Common myeloid progenitor, CD34-positive (primary cell): Measurements from ENCODE around the gene SP3.

Source experiments
- CTCF ChIA-PET: fragments of 350-600 bp; sonication (Branson Sonifier 250); formaldehyde crosslinking; loops from one replicate; lab custom pipeline; 2021; ENCODE audit warnings: antibody characterized with exemption; lab: Charles Lee
- POLR2A ChIA-PET: fragments of 350-600 bp; sonication (Branson Sonifier 250); formaldehyde crosslinking; loops from one replicate; lab custom pipeline; 2021; ENCODE audit warnings: antibody characterized with exemption; lab: Charles Lee
- DNase-seq, 3 donors: peaks; one replicate each; pipeline versions ENCODE4 v3.0.0 to v3.0.0-alpha.2; 2013
- H3K27ac ChIP-seq, 2 experiments: 1 replicate in 1 of 2; 2 replicates in 1 of 2; pipeline ENCODE4 v1.7.0; 2013; ENCODE audit warnings: inconsistent platforms in 2 of 2, low read length in 2 of 2, mild to moderate bottlenecking in 2 of 2, low read depth in 1 of 2, moderate library complexity in 1 of 2; ENCODE audit not compliant: severe bottlenecking in 2 of 2, insufficient read depth in 1 of 2, poor library complexity in 1 of 2
- H3K27me3 ChIP-seq, 5 experiments: replicated peaks in 2 of 5; 1 replicate in 3 of 5; 2 replicates in 2 of 5; pipeline versions ENCODE4 v1.6.1 to v1.7.0; 2013; ENCODE audit warnings: low read length in 4 of 5, mild to moderate bottlenecking in 2 of 5, moderate library complexity in 2 of 5, inconsistent platforms in 1 of 5; ENCODE audit not compliant: insufficient read depth in 5 of 5, control insufficient read depth in 4 of 5
- H3K36me3 ChIP-seq, 4 experiments: 1 replicate in 2 of 4; 2 replicates in 2 of 4; pipeline versions ENCODE4 v1.6.1 to v1.7.0; 2013; ENCODE audit warnings: low read length in 3 of 4, control low read depth in 1 of 4, mild to moderate bottlenecking in 1 of 4; ENCODE audit not compliant: control insufficient read depth in 4 of 4, insufficient read depth in 4 of 4
- H3K4me1 ChIP-seq, 4 experiments: 1 replicate in 3 of 4; 2 replicates in 1 of 4; pipeline versions ENCODE4 v1.6.1 to v1.7.1; 2013; ENCODE audit warnings: low read length in 3 of 4, mild to moderate bottlenecking in 3 of 4, control low read depth in 1 of 4, inconsistent platforms in 1 of 4, moderate library complexity in 1 of 4; ENCODE audit not compliant: control insufficient read depth in 4 of 4, insufficient read depth in 4 of 4; ENCODE audit errors: control extremely low read depth in 1 of 4
- H3K4me3 ChIP-seq, 7 experiments: 1 replicate in 4 of 7; 2 replicates in 3 of 7; pipeline versions ENCODE4 v1.5.1 to v1.7.0; 2013; ENCODE audit warnings: mild to moderate bottlenecking in 7 of 7, low read length in 6 of 7, moderate library complexity in 6 of 7, inconsistent platforms in 2 of 7, low read depth in 2 of 7, control low read depth in 1 of 7; ENCODE audit not compliant: insufficient read depth in 4 of 7, control insufficient read depth in 1 of 7; ENCODE audit errors: extremely low read depth in 1 of 7
- H3K9me3 ChIP-seq, 5 experiments: 1 replicate in 4 of 5; 2 replicates in 1 of 5; pipeline versions ENCODE4 v1.6.1 to v1.7.1; 2013; ENCODE audit warnings: low read length in 4 of 5, mild to moderate bottlenecking in 2 of 5, inconsistent platforms in 1 of 5, low read depth in 1 of 5, moderate library complexity in 1 of 5; ENCODE audit not compliant: control insufficient read depth in 4 of 5, insufficient read depth in 2 of 5; ENCODE audit errors: control extremely low read depth in 1 of 5
- WGBS: methylation state at CpG from one replicate; pipeline ENCODE4 v1.1.5; 2013; ENCODE audit not compliant: insufficient coverage; 5-methylcytosine and 5-hydroxymethylcytosine counted together

Gene SP3

DNA sequence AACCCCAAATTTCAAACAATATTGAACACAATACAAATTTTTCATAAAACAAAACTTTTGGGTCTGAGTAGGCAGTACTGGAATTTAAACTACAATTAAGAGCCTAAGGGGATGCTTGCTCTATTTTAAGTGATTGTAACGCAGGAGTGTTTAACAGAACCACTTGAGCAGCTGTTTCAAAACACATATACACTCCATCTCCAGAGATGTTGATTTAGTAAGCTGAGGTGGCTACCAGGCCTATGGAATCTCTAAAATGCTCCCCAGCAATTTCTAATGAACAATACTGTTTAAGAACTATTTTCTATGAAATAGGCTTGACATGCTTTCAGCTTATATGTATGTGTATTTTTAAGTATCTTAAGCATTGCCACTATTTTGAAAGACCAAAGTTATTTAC is 58.5 kb downstream of the SP3 start:
- H3K36me3 ChIP-seq = peaks cover 6 to 56% (median 31%) of the 10 kb centered on the region in 4 experiments
- H3K9me3 ChIP-seq = no peaks in the 10 kb centered on the region
- no peak overlapping the region for H3K4me3 ChIP-seq
- no peak for DNase-seq
- CTCF ChIA-PET = no interaction called here
- H3K27me3 ChIP-seq = no peaks in the 10 kb centered on the region
- H3K4me1 ChIP-seq = no peaks in the 10 kb centered on the region
- no CpG with 5 or more reads among the region's 1 CpG for WGBS
- no peak overlapping the region for H3K27ac ChIP-seq
- POLR2A ChIA-PET = no interaction called here

DNA sequence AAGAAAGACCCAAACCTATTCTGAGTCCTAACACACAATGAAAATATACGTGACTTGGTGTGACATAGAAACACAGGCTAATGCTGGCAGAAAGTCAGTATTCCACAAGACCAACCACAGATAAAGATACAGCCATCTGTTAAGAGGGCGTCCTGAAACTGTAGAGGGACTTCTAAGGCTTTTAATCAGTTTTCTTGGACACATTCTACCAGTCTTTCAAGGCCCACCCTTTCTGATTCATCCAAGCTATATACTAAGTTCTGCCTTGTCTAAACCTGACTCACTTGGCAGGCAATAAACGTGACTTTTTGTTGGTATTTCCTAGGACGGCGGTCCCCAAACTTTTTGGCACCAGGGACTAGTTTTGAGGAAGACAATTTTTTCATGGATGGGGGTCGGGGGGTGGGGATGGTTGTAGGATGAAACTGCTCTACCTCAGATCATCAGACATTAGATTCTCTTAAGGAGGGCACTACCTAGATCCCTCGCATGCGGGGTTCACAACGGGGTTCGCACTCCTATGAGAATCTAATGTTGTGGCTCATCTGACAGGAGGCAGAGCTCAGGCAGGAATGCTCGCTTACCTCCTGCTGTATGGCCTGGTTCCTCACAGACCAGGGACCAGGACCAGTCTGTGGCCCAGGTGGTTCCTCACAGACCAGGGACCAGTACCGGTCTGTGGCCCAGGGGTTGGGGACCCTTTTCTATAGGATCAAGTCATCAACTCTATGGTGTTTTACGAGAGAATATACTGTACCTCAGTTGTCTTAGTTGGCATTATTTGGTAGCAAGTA is 61.4 kb downstream of the SP3 start:
- ChIA-PET POLR2A (interaction anchor here (0.6 kb wide), 1 partner anchor 257 kb away, joined by 3 read pairs; no protein-coding TSS in a partner anchor), CTCF (interaction anchor here (0.7 kb wide), 1 partner anchor 491 kb away, joined by 3 read pairs; the partner anchor contains the start of gene SCRN3)
- no peak for DNase-seq
- Histone ChIP-seq H3K4me3 (no peak overlapping the region), H3K36me3 (peaks cover 4 to 37% (median 19%) of the 10 kb centered on the region in 4 experiments), H3K4me1 (no peaks in the 10 kb centered on the region), H3K9me3 (no peaks in the 10 kb centered on the region), H3K27ac (no peak overlapping the region), H3K27me3 (no peaks in the 10 kb centered on the region)
- WGBS = 98% methylated on average over 10 of the region's 13 CpGs

DNA sequence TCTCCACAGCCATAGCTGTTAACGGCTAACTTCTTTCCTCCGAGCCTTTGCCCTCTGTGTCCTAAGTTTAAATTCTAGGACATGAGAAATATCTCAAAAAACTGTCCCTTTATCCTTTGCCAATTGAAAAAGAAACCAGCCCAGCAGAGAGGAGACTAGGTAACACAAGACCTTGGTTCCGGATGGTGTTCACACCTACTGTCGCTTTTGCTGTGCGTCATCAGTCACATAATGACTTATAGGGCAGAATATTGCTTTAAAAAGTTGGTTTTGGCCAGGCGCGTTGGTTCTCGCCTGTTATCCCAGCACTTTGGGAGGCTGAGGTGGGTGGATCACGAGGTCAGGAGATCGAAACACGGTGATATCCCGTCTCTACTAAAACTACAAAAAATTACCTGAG is 66.2 kb downstream of the SP3 start:
- Histone ChIP-seq H3K9me3 (no peaks in the 10 kb centered on the region), H3K27ac (no peak overlapping the region), H3K27me3 (no peaks in the 10 kb centered on the region), H3K4me1 (peaks cover 0 to 7% (median 4%) of the 10 kb centered on the region in 4 experiments), H3K4me3 (no peak overlapping the region), H3K36me3 (peaks cover 0 to 1% (median 0%) of the 10 kb centered on the region in 4 experiments)
- no peak for DNase-seq
- POLR2A ChIA-PET = no interaction called here
- CTCF ChIA-PET = interaction anchor here (1.1 to 1.6 kb wide), 2 partner anchors 15 to 83 kb away, joined by 3 read pairs; no protein-coding TSS in a partner anchor
- 98% methylated on average over 8 of the region's 12 CpGs for WGBS

DNA sequence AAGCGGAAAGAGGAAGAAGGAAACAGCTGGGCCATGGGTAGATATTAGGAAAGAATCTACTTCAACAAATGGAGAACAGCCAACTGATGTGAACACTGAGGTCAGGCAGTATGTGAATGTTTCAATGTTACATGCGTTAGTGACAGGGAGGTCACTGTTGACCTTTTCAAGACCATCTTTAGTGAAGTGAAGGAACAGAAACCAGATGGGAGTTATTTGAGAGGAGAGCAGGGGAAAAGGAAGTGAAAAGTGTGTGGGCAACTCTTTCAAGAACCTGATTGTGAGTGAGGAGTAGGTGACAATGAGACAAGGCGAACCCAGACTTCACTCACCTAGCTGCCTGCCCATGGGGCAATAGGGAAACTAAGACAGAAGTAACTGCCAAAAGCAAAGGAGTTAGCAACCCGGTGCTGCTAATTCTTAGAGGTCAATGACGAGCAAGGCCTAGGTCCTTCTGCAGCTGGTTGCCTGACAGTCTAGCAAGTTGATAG is 67.0 kb downstream of the SP3 start:
- POLR2A ChIA-PET = interaction anchor here (0.6 kb wide), 1 partner anchor 496 kb away, joined by 3 read pairs; no protein-coding TSS in a partner anchor
- Histone ChIP-seq H3K27me3 (no peaks in the 10 kb centered on the region), H3K4me1 (peaks cover 0 to 7% (median 4%) of the 10 kb centered on the region in 4 experiments), H3K9me3 (no peaks in the 10 kb centered on the region), H3K4me3 (no peak overlapping the region), H3K36me3 (no peaks in the 10 kb centered on the region), H3K27ac (no peak overlapping the region)
- CTCF ChIA-PET = interaction anchor here (1.1 to 1.6 kb wide), 2 partner anchors 14 to 84 kb away, joined by 3 read pairs; no protein-coding TSS in a partner anchor
- 73% methylated on average over 5 of the region's 5 CpGs for WGBS
- DNase-seq = peak in 2 of 3 donors; percentile 29 to 56

DNA sequence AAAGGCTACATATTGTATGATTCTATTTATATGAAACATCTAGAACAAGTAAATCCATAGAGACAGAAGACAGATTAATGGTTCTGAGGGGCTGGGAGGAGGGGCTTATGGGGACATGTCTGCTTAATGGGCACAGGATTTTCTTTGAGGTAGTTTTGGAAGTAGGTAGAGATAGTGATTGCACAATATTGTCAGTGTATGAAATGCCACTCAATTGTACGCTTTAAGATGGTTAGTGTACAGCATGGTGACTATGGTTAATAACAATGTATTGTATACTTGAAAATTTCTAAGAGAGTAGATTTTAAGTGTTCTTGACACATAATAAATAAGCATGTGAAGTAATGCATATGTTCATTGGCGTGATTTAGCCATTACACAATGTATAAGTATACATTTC is 68.4 kb downstream of the SP3 start:
- Histone ChIP-seq H3K36me3 (no peaks in the 10 kb centered on the region), H3K4me3 (no peak overlapping the region), H3K27ac (no peak overlapping the region), H3K9me3 (no peaks in the 10 kb centered on the region), H3K4me1 (peaks cover 0 to 7% (median 4%) of the 10 kb centered on the region in 4 experiments), H3K27me3 (no peaks in the 10 kb centered on the region)
- DNase-seq = no peak
- 100% methylated on average over 1 of the region's 2 CpGs for WGBS
- CTCF ChIA-PET = no interaction called here
- POLR2A ChIA-PET = no interaction called here

DNA sequence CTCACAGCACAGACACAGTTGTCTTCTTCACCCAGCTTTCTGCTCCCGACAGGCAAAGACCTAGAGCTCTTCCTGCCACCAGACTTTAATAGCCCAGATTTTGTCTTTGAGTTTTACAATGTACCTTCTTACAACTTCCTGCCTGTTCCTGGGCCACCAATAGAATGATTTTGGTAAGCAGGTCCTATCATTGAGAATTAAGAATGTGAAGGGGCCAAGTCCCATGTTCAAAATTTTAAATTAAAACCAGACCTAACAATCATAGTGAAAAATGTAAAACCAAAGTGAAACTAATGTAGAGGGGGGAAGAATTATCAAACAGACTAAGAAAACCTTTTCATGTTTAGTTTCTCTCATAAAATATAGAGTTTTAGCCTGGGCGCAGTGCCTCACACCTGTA is 72.8 kb downstream of the SP3 start:
- POLR2A ChIA-PET = no interaction called here
- Histone ChIP-seq H3K27me3 (no peaks in the 10 kb centered on the region), H3K9me3 (peaks cover 0 to 16% (median 12%) of the 10 kb centered on the region in 5 experiments), H3K4me1 (peaks cover 0 to 2% (median 0%) of the 10 kb centered on the region in 4 experiments), H3K36me3 (no peaks in the 10 kb centered on the region), H3K4me3 (no peak overlapping the region), H3K27ac (no peak overlapping the region)
- WGBS = 75% methylated on average over 2 of the region's 2 CpGs
- DNase-seq = no peak
- CTCF ChIA-PET = interaction anchor here (0.6 kb wide), 1 partner anchor 16 kb away, joined by 3 read pairs; no protein-coding TSS in a partner anchor
